NCI-H146 (cell line): ENCODE data around the gene SEC11A.
"Not testable (repeated sequence)": the region's sequence is repeated elsewhere in the genome, so short reads cannot be mapped to it uniquely, and the experiment has no call there.

Source experiments
- DNase-seq: peaks from one replicate; lab custom pipeline; 2025; lab: John Stamatoyannopoulos, UW

The SEC11A gene

DNA sequence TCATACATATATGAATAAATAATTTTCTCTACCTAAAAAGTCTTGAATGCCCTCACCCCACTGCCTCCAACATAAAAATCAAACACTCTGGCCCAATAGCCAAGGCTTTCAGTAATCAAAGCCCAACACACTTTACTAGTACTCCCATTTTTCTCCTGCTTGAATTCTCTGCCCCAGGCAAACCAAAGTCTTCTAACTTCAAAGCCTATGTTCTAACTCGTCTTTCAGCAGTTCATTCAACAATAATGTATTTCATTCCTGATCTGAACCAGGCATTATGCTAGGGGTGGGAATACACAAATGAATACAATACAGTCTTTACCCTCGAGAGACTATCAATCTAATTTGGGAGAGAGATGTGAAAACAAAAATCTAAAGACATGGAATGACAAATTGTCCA is 21.1 kb upstream of the SEC11A start:
- DNase-seq = no peak

DNA sequence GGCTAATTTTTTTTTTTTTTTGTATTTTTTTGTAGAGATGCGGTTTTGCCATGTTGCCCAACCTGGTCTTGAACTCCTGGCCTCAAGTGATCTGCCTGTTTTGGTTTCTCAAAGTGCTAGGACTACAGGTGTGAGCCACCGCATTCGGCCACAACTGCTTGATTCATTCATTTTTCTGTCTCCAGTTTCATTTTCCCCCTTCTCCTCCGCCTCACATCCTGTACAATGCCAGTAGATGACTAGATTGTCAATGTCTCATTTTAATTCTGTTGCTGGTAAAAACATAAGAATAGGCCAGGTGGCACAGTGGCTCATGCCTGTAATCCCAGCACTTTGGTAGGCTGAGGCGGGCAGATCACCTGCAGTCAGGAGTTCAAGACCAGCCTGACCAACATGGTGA is 20.4 kb upstream of the SEC11A start:
- DNase-seq = no peak

GRCh38 chr15:84735480-84736061 is 19.6 kb upstream of the SEC11A start:
- DNase-seq = not testable (repeated sequence)

DNA sequence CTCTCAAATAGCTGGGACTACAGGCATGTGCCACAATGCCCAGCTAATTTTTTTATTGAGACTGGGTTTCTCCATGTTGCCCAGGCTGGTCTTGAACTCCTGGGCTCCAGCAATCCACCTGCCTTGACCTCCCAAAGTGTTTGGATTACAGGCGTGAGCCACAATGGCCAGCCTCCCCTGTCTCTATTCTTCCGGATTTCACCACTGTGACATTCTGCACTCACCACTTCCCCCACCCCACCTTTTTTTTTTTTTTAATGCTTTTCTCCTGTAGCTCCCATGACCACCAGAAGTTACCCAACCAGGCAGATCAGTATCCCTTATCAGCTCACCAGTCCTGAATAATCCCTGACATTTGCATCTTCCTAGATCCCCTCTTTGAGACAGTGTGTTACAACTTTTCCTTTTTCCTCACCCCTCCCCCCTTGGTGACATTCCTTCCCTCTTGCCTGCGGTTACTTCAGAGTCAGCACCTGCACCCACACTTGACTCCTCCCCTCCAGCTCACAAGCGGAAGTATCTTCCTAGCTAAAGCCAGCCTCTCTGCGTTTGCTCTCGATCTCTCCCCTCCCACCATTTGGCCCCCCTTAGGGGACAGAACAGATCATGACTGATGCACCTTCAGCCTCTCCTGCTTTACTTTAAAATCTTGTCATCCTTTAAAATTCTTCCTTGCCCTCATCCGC is 19.0 kb upstream of the SEC11A start:
- DNase-seq = peak; percentile 59

GRCh38 chr15:84731774-84732173 is 15.8 kb upstream of the SEC11A start:
- no peak for DNase-seq

DNA sequence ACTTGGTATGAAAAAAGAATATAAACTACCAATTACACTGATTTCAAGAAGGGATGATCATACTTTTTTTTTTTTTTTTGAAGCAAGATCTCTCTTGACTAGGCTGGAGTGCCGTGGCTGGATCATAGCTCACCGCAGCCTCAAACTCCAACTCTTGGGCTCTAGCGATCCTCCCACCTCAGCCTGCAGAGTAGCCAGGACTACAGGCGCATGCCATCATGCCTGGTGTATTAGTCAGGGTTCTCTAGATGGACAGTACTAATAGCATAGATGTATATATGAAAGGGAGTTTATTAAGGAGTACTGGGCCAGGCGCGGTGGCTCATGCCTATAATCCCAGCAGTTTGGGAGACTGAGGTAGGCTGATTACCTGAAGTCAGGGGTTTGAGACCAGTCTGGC is 11.5 kb upstream of the SEC11A start:
- no peak for DNase-seq

GRCh38 chr15:84725001-84725491 is 9.1 kb upstream of the SEC11A start:
- no peak for DNase-seq

DNA sequence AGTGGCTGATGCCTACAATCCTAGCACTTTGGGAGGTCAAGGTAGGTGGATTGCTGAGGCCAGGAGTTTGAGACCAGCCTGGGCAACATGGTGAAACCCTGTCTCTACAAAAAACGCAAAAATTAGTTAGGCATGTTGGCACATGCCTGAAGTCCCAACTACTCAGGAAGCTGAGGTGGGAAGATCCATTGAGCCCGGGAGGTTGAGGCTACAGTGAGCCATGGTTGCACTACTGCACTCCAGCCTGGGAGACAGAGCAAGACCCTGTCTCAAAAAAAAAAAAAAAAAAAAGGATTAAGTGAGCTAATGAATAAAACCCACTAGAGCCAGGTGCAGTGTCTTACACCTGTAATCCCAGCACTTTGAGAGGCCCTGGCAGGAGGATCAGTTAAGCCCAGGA is 6.7 kb upstream of the SEC11A start:
- no peak for DNase-seq

GRCh38 chr15:84721371-84721770 is 5.4 kb upstream of the SEC11A start:
- no peak for DNase-seq

GRCh38 chr15:84715441-84716035 is 401 bp downstream of the SEC11A start:
- no peak for DNase-seq

DNA sequence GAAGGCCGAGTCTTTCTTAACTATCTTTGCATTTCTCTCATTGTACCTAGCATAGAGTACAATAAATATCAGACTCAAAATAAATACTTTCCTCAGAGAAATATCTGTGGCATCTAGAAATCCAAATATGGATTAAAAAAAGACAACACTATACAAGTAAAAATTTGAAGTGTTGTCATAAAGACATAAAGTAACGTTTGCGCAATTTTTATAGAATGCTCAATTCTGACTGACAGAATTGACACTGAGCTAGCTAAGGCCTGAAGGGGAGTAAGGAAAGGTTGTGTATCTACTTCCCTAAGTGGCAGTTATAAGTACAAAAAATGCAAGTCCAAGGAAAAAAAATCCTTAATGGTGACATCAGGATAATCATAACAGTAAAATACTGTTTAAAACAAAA is 1.1 kb downstream of the SEC11A start:
- DNase-seq = no peak

- no peak for DNase-seq
Measured at GRCh38 chr15:84714372-84714771, 1.6 kb downstream of the SEC11A start.

DNA sequence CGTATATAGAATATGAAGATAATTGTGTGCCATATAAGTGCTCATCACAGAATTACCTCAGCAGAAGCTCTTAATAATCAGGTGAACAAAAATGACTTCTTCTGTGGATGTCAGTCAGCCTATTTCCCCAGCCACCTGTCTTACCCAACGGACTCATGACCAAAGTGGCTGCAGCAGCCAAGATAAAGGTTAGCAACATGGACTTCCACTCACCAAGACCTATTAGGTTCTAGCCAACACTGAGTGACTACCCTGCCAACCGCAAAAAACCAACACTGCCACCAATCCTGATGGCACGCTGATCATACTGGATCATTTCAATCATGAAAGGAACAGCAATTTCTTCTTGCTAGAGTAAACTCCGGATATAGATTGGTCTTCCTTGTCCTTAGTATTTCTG is 12.1 kb downstream of the SEC11A start:
- DNase-seq = no peak

DNA sequence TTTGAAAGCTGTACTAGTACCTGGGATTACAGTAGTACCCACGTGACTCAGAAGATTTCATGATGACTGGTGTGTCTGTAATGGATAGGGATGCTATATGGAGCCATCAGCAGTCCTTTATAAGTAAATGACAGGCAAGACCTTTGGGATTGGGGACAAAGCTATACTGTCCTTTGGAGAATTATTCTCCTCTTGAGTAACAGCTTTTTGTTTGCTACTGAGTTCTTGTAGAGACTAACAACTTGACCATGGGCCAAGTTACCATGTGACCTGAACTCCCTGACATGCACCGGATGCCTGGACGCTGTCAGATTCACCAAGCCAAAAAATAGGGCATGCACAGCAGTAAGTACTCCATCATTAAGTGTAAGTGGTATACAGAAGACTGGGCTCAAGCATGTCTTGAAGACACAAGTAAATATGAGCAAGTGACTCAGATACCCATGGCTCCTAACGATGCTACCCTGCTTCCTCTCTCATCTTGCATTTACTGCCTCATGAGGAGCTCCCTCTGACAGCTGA is 12.9 kb downstream of the SEC11A start:
- DNase-seq = no peak

DNA sequence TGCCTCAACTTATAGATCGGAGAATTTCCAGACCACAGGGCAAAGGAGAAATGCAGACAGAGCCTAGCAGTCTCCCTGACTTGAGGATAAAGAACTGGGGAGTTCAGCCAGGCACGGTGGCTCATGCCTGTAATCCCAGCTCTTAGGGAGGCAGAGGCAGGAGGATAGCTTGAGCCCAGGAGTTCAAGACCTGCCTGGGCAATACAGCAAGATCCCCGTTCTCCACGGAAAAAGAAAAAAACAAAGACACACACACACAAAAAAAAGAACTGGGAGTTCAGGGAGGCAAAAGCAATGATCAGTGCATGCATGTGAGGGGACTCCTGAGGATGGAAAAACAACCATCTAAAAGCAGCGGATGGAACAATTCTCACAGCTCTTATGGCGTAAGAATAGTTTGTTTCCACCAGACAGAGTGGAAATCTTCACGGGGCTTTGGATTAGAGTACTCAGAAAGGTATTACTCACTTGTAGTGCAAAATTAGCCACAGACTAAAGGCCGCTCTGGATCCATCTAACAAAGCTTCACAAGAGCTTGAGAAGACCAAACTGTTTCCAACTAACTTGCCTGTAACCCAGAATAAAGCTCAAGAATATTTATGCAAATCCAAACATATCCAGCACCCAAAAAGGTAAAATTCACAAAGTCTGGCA is 16.3 kb downstream of the SEC11A start:
- DNase-seq = no peak

- DNase-seq = no peak
Measured at GRCh38 chr15:84697236-84697990, 18.5 kb downstream of the SEC11A start.

- DNase-seq = no peak
Measured at GRCh38 chr15:84696757-84697156, 19.2 kb downstream of the SEC11A start.

- DNase-seq = no peak
Measured at GRCh38 chr15:84690342-84690741, 25.6 kb downstream of the SEC11A start.

GRCh38 chr15:84689858-84690257 is 26.1 kb downstream of the SEC11A start:
- no peak for DNase-seq

DNA sequence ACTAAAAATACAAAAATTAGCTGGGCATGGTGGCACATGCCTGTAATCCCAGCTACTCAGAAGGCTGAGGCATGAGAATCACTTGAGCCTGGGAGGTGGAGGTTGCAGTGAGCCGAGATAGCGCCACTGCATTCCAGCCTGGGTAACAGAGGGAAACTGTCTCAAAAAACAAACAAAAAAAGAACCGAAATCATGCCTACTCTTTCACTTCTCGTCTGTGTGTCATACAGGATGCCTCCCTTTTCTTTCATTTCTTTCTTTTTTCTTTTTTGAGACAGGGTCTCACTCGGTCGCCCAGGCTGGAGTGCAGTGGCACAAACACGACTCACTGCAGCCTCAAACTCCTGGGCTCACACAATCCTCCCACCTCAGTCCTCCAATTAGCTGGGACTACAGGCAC is 29.5 kb downstream of the SEC11A start:
- DNase-seq = not testable (repeated sequence)

- DNase-seq = no peak
Measured at GRCh38 chr15:84685304-84685703, 30.6 kb downstream of the SEC11A start.

DNA sequence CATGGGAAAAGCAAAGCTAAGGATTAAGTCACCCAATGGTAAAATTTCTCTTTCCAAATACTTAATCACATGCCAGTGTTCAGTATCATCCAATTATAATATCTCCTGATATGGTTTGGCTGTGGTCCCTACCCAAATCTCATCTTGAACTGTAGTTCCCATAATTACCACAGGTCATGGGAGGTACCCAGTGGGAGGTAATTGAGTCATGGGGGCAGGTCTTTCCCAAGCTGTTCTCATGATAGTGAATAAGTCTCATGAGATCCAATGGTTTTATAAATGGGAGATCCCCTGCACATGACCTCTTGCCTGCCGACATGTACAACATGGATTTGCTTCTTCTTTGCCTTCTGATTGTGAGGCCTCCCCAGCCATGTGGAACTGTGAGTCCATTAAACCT is 31.8 kb downstream of the SEC11A start:
- no peak for DNase-seq
